DMS79 (cell line): ENCODE data around the gene IL1RAPL1.

Experiments used
- DNase-seq: peaks from one replicate; lab custom pipeline; 2025; lab: John Stamatoyannopoulos, UW

Gene IL1RAPL1

GRCh38 chrX:29890646-29891200 is 1303.5 kb downstream of the IL1RAPL1 start:
- DNase-seq, result no peak

- DNase-seq, result no peak
Observed at GRCh38 chrX:29902004-29902403, 1314.8 kb downstream of the IL1RAPL1 start.

GRCh38 chrX:29903360-29903759 is 1316.1 kb downstream of the IL1RAPL1 start:
- DNase-seq, result no peak

GRCh38 chrX:29911673-29912072 is 1324.4 kb downstream of the IL1RAPL1 start:
- DNase-seq, result no peak

- no peak for DNase-seq
Observed at GRCh38 chrX:29913647-29914046, 1326.4 kb downstream of the IL1RAPL1 start.

- DNase-seq, result no peak
Observed at GRCh38 chrX:29922607-29923006, 1335.4 kb downstream of the IL1RAPL1 start.

GRCh38 chrX:29926056-29926455 is 1338.8 kb downstream of the IL1RAPL1 start:
- DNase-seq, result no peak

- DNase-seq, result no peak
Observed at GRCh38 chrX:29926659-29927058, 1339.4 kb downstream of the IL1RAPL1 start.

- no peak for DNase-seq
Observed at GRCh38 chrX:29935455-29935854, 1348.2 kb downstream of the IL1RAPL1 start.

GRCh38 chrX:29940750-29941149 is 1353.5 kb downstream of the IL1RAPL1 start:
- DNase-seq, result no peak

GRCh38 chrX:29941287-29941686 is 1354.0 kb downstream of the IL1RAPL1 start:
- no peak for DNase-seq

GRCh38 chrX:29947225-29947624 is 1360.0 kb downstream of the IL1RAPL1 start:
- DNase-seq, result no peak

GRCh38 chrX:29948653-29949052 is 1361.4 kb downstream of the IL1RAPL1 start:
- DNase-seq, result no peak

GRCh38 chrX:29952016-29952415 is 1364.8 kb downstream of the IL1RAPL1 start:
- DNase-seq, result no peak

- no peak for DNase-seq
Observed at GRCh38 chrX:29962061-29962460, 1374.8 kb downstream of the IL1RAPL1 start.

- DNase-seq, result no peak
Observed at GRCh38 chrX:29965634-29966033, 1378.4 kb downstream of the IL1RAPL1 start.

- no peak for DNase-seq
Observed at GRCh38 chrX:29992083-29992482, 1404.8 kb downstream of the IL1RAPL1 start.

- DNase-seq, result no peak
Observed at GRCh38 chrX:30005813-30006212, 1418.6 kb downstream of the IL1RAPL1 start.
